ENCODE data around the gene PRR15.
A peak's percentile ranks its signal among the peaks of the same experiment; 100 is the strongest.
"Not testable (repeated sequence)": the region's sequence is repeated elsewhere in the genome, so short reads cannot be mapped to it uniquely, and the experiment has no call there.

Gene PRR15

GRCh38 chr7:29563590-29564495, at the start of gene PRR15:
Gene PRR15 (plus strand): TSS chr7:29563835. CDS start chr7:29566330, 2,495 bp downstream.
- Histone ChIP-seq H3K4me1 (ENCODE audit: control insufficient read depth, insufficient read depth, low read length) (peaks cover 28% of the 10 kb centered on the region), H3K27me3 (ENCODE audit: control insufficient read depth, insufficient read depth, low read length) (peaks cover 12% of the 10 kb centered on the region), H3K36me3 (ENCODE audit: control insufficient read depth, insufficient read depth, low read length) (no peaks in the 10 kb centered on the region), H3K9me3 (ENCODE audit: control insufficient read depth, low read length) (no peaks in the 10 kb centered on the region), H3K9ac (ENCODE audit: low read length) (peak within 1 kb of the TSS; percentile 90), H3K4me3 (ENCODE audit: low read length) (peak within 1 kb of the TSS; percentile 79)

GRCh38 chr7:29516491-29516890, 47.1 kb upstream of the PRR15 start:
- Histone ChIP-seq H3K4me3 (ENCODE audit: low read length) (no peak overlapping the region), H3K36me3 (ENCODE audit: control insufficient read depth, insufficient read depth, low read length) (peaks cover 6% of the 10 kb centered on the region), H3K9me3 (ENCODE audit: control insufficient read depth, low read length) (no peaks in the 10 kb centered on the region), H3K27me3 (ENCODE audit: control insufficient read depth, insufficient read depth, low read length) (no peaks in the 10 kb centered on the region), H3K4me1 (ENCODE audit: control insufficient read depth, insufficient read depth, low read length) (no peaks in the 10 kb centered on the region), H3K9ac (ENCODE audit: low read length) (no peak overlapping the region)

- Histone ChIP-seq H3K9ac (ENCODE audit: low read length) (no peak overlapping the region), H3K27me3 (ENCODE audit: control insufficient read depth, insufficient read depth, low read length) (no peaks in the 10 kb centered on the region), H3K4me1 (ENCODE audit: control insufficient read depth, insufficient read depth, low read length) (no peaks in the 10 kb centered on the region), H3K4me3 (ENCODE audit: low read length) (no peak overlapping the region), H3K9me3 (ENCODE audit: control insufficient read depth, low read length) (no peaks in the 10 kb centered on the region), H3K36me3 (ENCODE audit: control insufficient read depth, insufficient read depth, low read length) (no peaks in the 10 kb centered on the region)
These were observed 45.0 kb upstream of the PRR15 start for GRCh38 chr7:29518616-29519015.

GRCh38 chr7:29523728-29524127, 39.9 kb upstream of the PRR15 start:
- H3K9me3 ChIP-seq (ENCODE audit: control insufficient read depth, low read length): no peaks in the 10 kb centered on the region
- H3K36me3 ChIP-seq (ENCODE audit: control insufficient read depth, insufficient read depth, low read length): no peaks in the 10 kb centered on the region
- no peaks in the 10 kb centered on the region for H3K4me1 ChIP-seq (ENCODE audit: control insufficient read depth, insufficient read depth, low read length)
- H3K4me3 ChIP-seq (ENCODE audit: low read length): no peak overlapping the region
- no peaks in the 10 kb centered on the region for H3K27me3 ChIP-seq (ENCODE audit: control insufficient read depth, insufficient read depth, low read length)
- H3K9ac ChIP-seq (ENCODE audit: low read length): no peak overlapping the region

GRCh38 chr7:29527505-29528108, 36.0 kb upstream of the PRR15 start:
- no peaks in the 10 kb centered on the region for H3K36me3 ChIP-seq (ENCODE audit: control insufficient read depth, insufficient read depth, low read length)

GRCh38 chr7:29528526-29528925, 35.1 kb upstream of the PRR15 start:
- H3K9me3 ChIP-seq (ENCODE audit: control insufficient read depth, low read length); H3K36me3 ChIP-seq (ENCODE audit: control insufficient read depth, insufficient read depth, low read length); H3K9ac ChIP-seq (ENCODE audit: low read length); H3K27me3 ChIP-seq (ENCODE audit: control insufficient read depth, insufficient read depth, low read length); H3K4me3 ChIP-seq (ENCODE audit: low read length); H3K4me1 ChIP-seq (ENCODE audit: control insufficient read depth, insufficient read depth, low read length): not testable (repeated sequence)

More at GRCh38 chr7:29527505-29528108, 36.0 kb upstream of the PRR15 start:
- Histone ChIP-seq H3K4me1 (ENCODE audit: control insufficient read depth, insufficient read depth, low read length) (no peaks in the 10 kb centered on the region), H3K9ac (ENCODE audit: low read length) (no peak overlapping the region), H3K9me3 (ENCODE audit: control insufficient read depth, low read length) (no peaks in the 10 kb centered on the region), H3K27me3 (ENCODE audit: control insufficient read depth, insufficient read depth, low read length) (no peaks in the 10 kb centered on the region), H3K4me3 (ENCODE audit: low read length) (no peak overlapping the region)

GRCh38 chr7:29538389-29538788, 25.2 kb upstream of the PRR15 start:
- H3K27me3 ChIP-seq (ENCODE audit: control insufficient read depth, insufficient read depth, low read length): no peaks in the 10 kb centered on the region

GRCh38 chr7:29539471-29539870, 24.2 kb upstream of the PRR15 start:
- Histone ChIP-seq H3K9ac (ENCODE audit: low read length) (no peak overlapping the region), H3K4me1 (ENCODE audit: control insufficient read depth, insufficient read depth, low read length) (no peaks in the 10 kb centered on the region), H3K36me3 (ENCODE audit: control insufficient read depth, insufficient read depth, low read length) (no peaks in the 10 kb centered on the region), H3K9me3 (ENCODE audit: control insufficient read depth, low read length) (no peaks in the 10 kb centered on the region), H3K4me3 (ENCODE audit: low read length) (no peak overlapping the region), H3K27me3 (ENCODE audit: control insufficient read depth, insufficient read depth, low read length) (no peaks in the 10 kb centered on the region)

More at GRCh38 chr7:29538389-29538788, 25.2 kb upstream of the PRR15 start:
- Histone ChIP-seq H3K9ac (ENCODE audit: low read length) (no peak overlapping the region), H3K9me3 (ENCODE audit: control insufficient read depth, low read length) (no peaks in the 10 kb centered on the region), H3K4me3 (ENCODE audit: low read length) (no peak overlapping the region), H3K4me1 (ENCODE audit: control insufficient read depth, insufficient read depth, low read length) (no peaks in the 10 kb centered on the region), H3K36me3 (ENCODE audit: control insufficient read depth, insufficient read depth, low read length) (no peaks in the 10 kb centered on the region)

- H3K9ac ChIP-seq (ENCODE audit: low read length): no peak overlapping the region
- no peaks in the 10 kb centered on the region for H3K36me3 ChIP-seq (ENCODE audit: control insufficient read depth, insufficient read depth, low read length)
- no peaks in the 10 kb centered on the region for H3K9me3 ChIP-seq (ENCODE audit: control insufficient read depth, low read length)
- no peak overlapping the region for H3K4me3 ChIP-seq (ENCODE audit: low read length)
- H3K4me1 ChIP-seq (ENCODE audit: control insufficient read depth, insufficient read depth, low read length): no peaks in the 10 kb centered on the region
- no peaks in the 10 kb centered on the region for H3K27me3 ChIP-seq (ENCODE audit: control insufficient read depth, insufficient read depth, low read length)
These were observed 16.2 kb upstream of the PRR15 start for GRCh38 chr7:29547421-29547820.

GRCh38 chr7:29548823-29549222, 14.8 kb upstream of the PRR15 start:
- Histone ChIP-seq H3K27me3 (ENCODE audit: control insufficient read depth, insufficient read depth, low read length) (no peaks in the 10 kb centered on the region), H3K9me3 (ENCODE audit: control insufficient read depth, low read length) (no peaks in the 10 kb centered on the region), H3K36me3 (ENCODE audit: control insufficient read depth, insufficient read depth, low read length) (no peaks in the 10 kb centered on the region)

GRCh38 chr7:29552392-29552791, 11.2 kb upstream of the PRR15 start:
- H3K4me1 ChIP-seq (ENCODE audit: control insufficient read depth, insufficient read depth, low read length): no peaks in the 10 kb centered on the region
- H3K4me3 ChIP-seq (ENCODE audit: low read length): no peak overlapping the region
- no peaks in the 10 kb centered on the region for H3K27me3 ChIP-seq (ENCODE audit: control insufficient read depth, insufficient read depth, low read length)
- no peaks in the 10 kb centered on the region for H3K9me3 ChIP-seq (ENCODE audit: control insufficient read depth, low read length)
- no peaks in the 10 kb centered on the region for H3K36me3 ChIP-seq (ENCODE audit: control insufficient read depth, insufficient read depth, low read length)
- H3K9ac ChIP-seq (ENCODE audit: low read length): no peak overlapping the region

More at GRCh38 chr7:29548823-29549222, 14.8 kb upstream of the PRR15 start:
- Histone ChIP-seq H3K4me1 (ENCODE audit: control insufficient read depth, insufficient read depth, low read length) (no peaks in the 10 kb centered on the region), H3K9ac (ENCODE audit: low read length) (no peak overlapping the region), H3K4me3 (ENCODE audit: low read length) (no peak overlapping the region)

GRCh38 chr7:29555061-29555460, 8.6 kb upstream of the PRR15 start:
- Histone ChIP-seq H3K9ac (ENCODE audit: low read length) (no peak overlapping the region), H3K27me3 (ENCODE audit: control insufficient read depth, insufficient read depth, low read length) (no peaks in the 10 kb centered on the region), H3K36me3 (ENCODE audit: control insufficient read depth, insufficient read depth, low read length) (no peaks in the 10 kb centered on the region), H3K4me1 (ENCODE audit: control insufficient read depth, insufficient read depth, low read length) (no peaks in the 10 kb centered on the region), H3K9me3 (ENCODE audit: control insufficient read depth, low read length) (no peaks in the 10 kb centered on the region), H3K4me3 (ENCODE audit: low read length) (no peak overlapping the region)

Measured in mucosa of stomach (tissue), 1 donor.